ENCODE results near the gene AKAP12. TPM values are rescaled to one million over a fixed set of nuclear protein-coding genes. Genes with fewer than 3 reads are reported as not detected.

Gene AKAP12
- total RNA-seq, 1 experiment from 2014 or later: 109 TPM

- intact Hi-C loops (cut with micrococcal nuclease): no loop called here
- H3F3A ChIP-seq (ENCODE audit: low read length, unreplicated experiment): no peaks in the 10 kb centered on the region
- no peak for TF ChIP-seq EZH2phosphoT487 (IDR thresholded peaks at IDR 0.05; ENCODE audit: borderline replicate concordance, low read length)
- TF ChIP-seq CTCF (conservative IDR thresholded peaks at IDR 0.05; ENCODE audit: low read depth, low read length): no peak
- TF ChIP-seq EZH2 (IDR thresholded peaks at IDR 0.05; ENCODE audit: low read length, unreplicated experiment): no peak
- H3K4me3 ChIP-seq (ENCODE audit: low read length): no peak overlapping the region
- H2AFZ ChIP-seq (ENCODE audit: low read length): no peak overlapping the region
- ChIA-PET CTCF (no interaction called here), POLR2A (ENCODE audit: unreplicated experiment) (no interaction called here)
- no TSS peak for BruUV-seq (replicated peaks)
- ATAC-seq: no peak
- no peaks in the 10 kb centered on the region for H3K9me2 ChIP-seq (replicated peaks; ENCODE audit: low read length)
- no peak overlapping the region for H3K9ac ChIP-seq (ENCODE audit: low read length)
- H3K36me3 ChIP-seq (ENCODE audit: low read depth, low read length): peaks cover 11% of the 10 kb centered on the region; the same call in 1 of the 2 replicates
- H3K9me3 ChIP-seq (ENCODE audit: low read length): no peaks in the 10 kb centered on the region
- H3K27ac ChIP-seq (ENCODE audit: low read length): no peak overlapping the region
- H3K4me1 ChIP-seq (ENCODE audit: insufficient read depth, low read length): peaks cover 11% of the 10 kb centered on the region
- no peak for DNase-seq
- peaks cover 83% of the 10 kb centered on the region for H3K79me2 ChIP-seq (ENCODE audit: low read length)
- H3K4me2 ChIP-seq (ENCODE audit: low read length): no peak overlapping the region
- no peaks in the 10 kb centered on the region for H3K27me3 ChIP-seq (ENCODE audit: low read length)
- H4K20me1 ChIP-seq (ENCODE audit: low read length): no peaks in the 10 kb centered on the region
Measured at GRCh38 chr6:151385177-151385576, 145.4 kb downstream of the AKAP12 start.

- Histone ChIP-seq H3K4me2 (ENCODE audit: low read length) (no peak overlapping the region), H3F3A (ENCODE audit: low read length, unreplicated experiment) (no peaks in the 10 kb centered on the region), H3K4me3 (ENCODE audit: low read length) (no peak overlapping the region), H3K79me2 (ENCODE audit: low read length) (peaks cover 74% of the 10 kb centered on the region), H3K27ac (ENCODE audit: low read length) (no peak overlapping the region), H3K4me1 (ENCODE audit: insufficient read depth, low read length) (peaks cover 14% of the 10 kb centered on the region), H2AFZ (ENCODE audit: low read length) (no peak overlapping the region), H3K27me3 (ENCODE audit: low read length) (no peaks in the 10 kb centered on the region), H3K9ac (ENCODE audit: low read length) (no peak overlapping the region), H3K36me3 (ENCODE audit: low read depth, low read length) (peaks cover 11% of the 10 kb centered on the region; the same call in 1 of the 2 replicates), H3K9me2 (replicated peaks; ENCODE audit: low read length) (no peaks in the 10 kb centered on the region), H4K20me1 (ENCODE audit: low read length) (peaks cover 3% of the 10 kb centered on the region; the same call in 1 of the 2 replicates), H3K9me3 (ENCODE audit: low read length) (no peaks in the 10 kb centered on the region)
- ATAC-seq: no peak
- no peak for DNase-seq
- ChIA-PET POLR2A (ENCODE audit: unreplicated experiment) (no interaction called here), CTCF (no interaction called here)
- no peak for TF ChIP-seq EZH2 (IDR thresholded peaks at IDR 0.05; ENCODE audit: low read length, unreplicated experiment)
- TF ChIP-seq CTCF (conservative IDR thresholded peaks at IDR 0.05; ENCODE audit: low read depth, low read length): no peak
- TF ChIP-seq EZH2phosphoT487 (IDR thresholded peaks at IDR 0.05; ENCODE audit: borderline replicate concordance, low read length): no peak
- BruUV-seq (replicated peaks): no TSS peak
- intact Hi-C loops (cut with micrococcal nuclease): no loop called here
Measured at GRCh38 chr6:151387175-151387970, 147.6 kb downstream of the AKAP12 start.

- POLR2A ChIA-PET (ENCODE audit: unreplicated experiment): no interaction called here
- H3K4me2 ChIP-seq (ENCODE audit: low read length): no peak overlapping the region
Measured at GRCh38 chr6:151388236-151388635, 148.5 kb downstream of the AKAP12 start.

More at GRCh38 chr6:151388236-151388635, 148.5 kb downstream of the AKAP12 start:
- peaks cover 11% of the 10 kb centered on the region; the same call in 1 of the 2 replicates for H3K36me3 ChIP-seq (ENCODE audit: low read depth, low read length)
- no peak for DNase-seq
- intact Hi-C loops (cut with micrococcal nuclease): no loop called here
- peaks cover 23% of the 10 kb centered on the region for H3K4me1 ChIP-seq (ENCODE audit: insufficient read depth, low read length)
- no peak overlapping the region for H3K9ac ChIP-seq (ENCODE audit: low read length)
- no peak for TF ChIP-seq EZH2phosphoT487 (IDR thresholded peaks at IDR 0.05; ENCODE audit: borderline replicate concordance, low read length)
- TF ChIP-seq CTCF (conservative IDR thresholded peaks at IDR 0.05; ENCODE audit: low read depth, low read length): no peak
- TF ChIP-seq EZH2 (IDR thresholded peaks at IDR 0.05; ENCODE audit: low read length, unreplicated experiment): no peak
- no peak overlapping the region for H3K27ac ChIP-seq (ENCODE audit: low read length)
- no peaks in the 10 kb centered on the region for H3F3A ChIP-seq (ENCODE audit: low read length, unreplicated experiment)
- H3K27me3 ChIP-seq (ENCODE audit: low read length): no peaks in the 10 kb centered on the region
- no peaks in the 10 kb centered on the region for H3K9me3 ChIP-seq (ENCODE audit: low read length)
- CTCF ChIA-PET: no interaction called here
- H4K20me1 ChIP-seq (ENCODE audit: low read length): peaks cover 12% of the 10 kb centered on the region
- no peak for ATAC-seq
- H2AFZ ChIP-seq (ENCODE audit: low read length): no peak overlapping the region
- H3K79me2 ChIP-seq (ENCODE audit: low read length): peaks cover 81% of the 10 kb centered on the region
- BruUV-seq (replicated peaks): no TSS peak
- H3K9me2 ChIP-seq (replicated peaks; ENCODE audit: low read length): no peaks in the 10 kb centered on the region
- H3K4me3 ChIP-seq (ENCODE audit: low read length): no peak overlapping the region

Measured in PC-3 (cell line).